Spleen (tissue), 7 donors: ENCODE data around the gene CSF2.
"Not testable (repeated sequence)": the region's sequence is repeated elsewhere in the genome, so short reads cannot be mapped to it uniquely, and the experiment has no call there.

ENCODE experiments used
- CTCF ChIP-seq, 11 experiments: fragments of 200-600 bp in 7 of 11; fragments of 450-650 bp in 4 of 11; sonication (generic) in 4 of 11; IDR thresholded peaks in 8 of 11; conservative IDR thresholded peaks in 3 of 11; 1 replicate in 7 of 11; 2 replicates in 4 of 11; pipeline versions ENCODE4 v1.4.0 to v1.8.0; 2016 to 2021; ENCODE audit warnings: antibody characterized with exemption in 11 of 11, inconsistent platforms in 4 of 11, mild to moderate bottlenecking in 1 of 11
- POLR2A ChIP-seq, 3 donors: fragments of 450-650 bp; IDR thresholded peaks; one replicate each; pipeline ENCODE4 v1.5.1; 2017; ENCODE audit warnings: antibody characterized with exemption in 3 of 3, mild to moderate bottlenecking in 1 of 3
- POLR2AphosphoS5 ChIP-seq, 3 donors: sonication (generic); formaldehyde crosslinking; IDR thresholded peaks; one replicate each; pipeline ENCODE4 v1.5.1; 2017; ENCODE audit warnings: antibody characterized with exemption in 3 of 3
- donor health status: DM: no; HTN: no; CAD: no; lungs with moderate emphysema.
- donor health status: DM: no; HTN: no; CAD: no.
- donor health status: DM: no; HTN: no; CAD: no.

- TF ChIP-seq CTCF (IDR thresholded peaks at IDR 0.05 in 8 of 11, conservative IDR thresholded peaks at IDR 0.05 in 3 of 11); POLR2A (IDR thresholded peaks at IDR 0.05); POLR2AphosphoS5 (IDR thresholded peaks at IDR 0.05): not testable (repeated sequence)
Measured at GRCh38 chr5:132120717-132121116, 47.1 kb downstream of the CSF2 start.
